ENCODE measurements around the gene HTRA1. TPM values are rescaled to one million over a fixed set of nuclear protein-coding genes. Genes with fewer than 3 reads are reported as not detected.

The HTRA1 gene
- total and polyA plus RNA-seq, 2 of the 4 experiments (the other 2 are of a cell fraction), result 28.5 to 108 TPM

GRCh38 chr10:122516734-122517133 is 55.4 kb downstream of the HTRA1 start:
- no peaks in the 10 kb centered on the region for H3K9me3 ChIP-seq (ENCODE audit: control insufficient read depth, insufficient read depth, low read length)
- no peak overlapping the region for H3K18ac ChIP-seq (ENCODE audit: low read depth, low read length)
- BruUV-seq (replicated peaks), result no TSS peak
- H3K36me3 ChIP-seq (ENCODE audit: control insufficient read depth, insufficient read depth, low read length), result peaks cover 19% of the 10 kb centered on the region
- H3K27ac ChIP-seq (ENCODE audit: insufficient read depth, low read length), result no peak overlapping the region
- no peaks in the 10 kb centered on the region for H3K9me1 ChIP-seq (ENCODE audit: insufficient read depth, low read length)
- no peak for TF ChIP-seq MAFK (IDR thresholded peaks at IDR 0.05; ENCODE audit: low read depth, low read length)
- TF ChIP-seq RCOR1 (IDR thresholded peaks at IDR 0.05; ENCODE audit: insufficient replicate concordance, low read length), result no peak
- no peak for TF ChIP-seq MAZ (IDR thresholded peaks at IDR 0.05; ENCODE audit: borderline replicate concordance, low read depth, low read length)
- no peak for TF ChIP-seq ELK1 (IDR thresholded peaks at IDR 0.05; ENCODE audit: borderline replicate concordance, low read depth, low read length)
- TF ChIP-seq RAD21 (IDR thresholded peaks at IDR 0.05; ENCODE audit: low read length), result no peak
- no peak for TF ChIP-seq USF2 (IDR thresholded peaks at IDR 0.05; ENCODE audit: low read depth, low read length)
- no peak for TF ChIP-seq CTCF (conservative IDR thresholded peaks at IDR 0.05; ENCODE audit: low read depth, low read length)
- TF ChIP-seq RFX5 (IDR thresholded peaks at IDR 0.05; ENCODE audit: low read depth, low read length), result no peak
- no peak for TF ChIP-seq SMC3 (IDR thresholded peaks at IDR 0.05; ENCODE audit: low read depth, low read length)
- no peak for TF ChIP-seq FOS (IDR thresholded peaks at IDR 0.05; ENCODE audit: low read depth, low read length)
- no peak for TF ChIP-seq POLR2A (IDR thresholded peaks at IDR 0.05; ENCODE audit: low read depth, low read length)
- TF ChIP-seq NFE2L2 (IDR thresholded peaks at IDR 0.05; ENCODE audit: low read depth, low read length), result no peak
- TF ChIP-seq CHD1 (IDR thresholded peaks at IDR 0.05; ENCODE audit: low read depth, low read length), result no peak
- no peak for TF ChIP-seq CEBPB (IDR thresholded peaks at IDR 0.05; ENCODE audit: low read depth, low read length)
- TF ChIP-seq MXI1 (IDR thresholded peaks at IDR 0.05; ENCODE audit: borderline replicate concordance, low read depth, low read length), result no peak
- no peak for TF ChIP-seq BHLHE40 (IDR thresholded peaks at IDR 0.05; ENCODE audit: low read depth, low read length)
- H2BK15ac ChIP-seq (ENCODE audit: low read depth, low read length), result no peak overlapping the region
- no peak overlapping the region for H2AK5ac ChIP-seq (ENCODE audit: low read depth, low read length)
- H3K79me1 ChIP-seq (ENCODE audit: low read depth in 1 of 2, low read length in 2 of 2), result no peaks in the 10 kb centered on the region
- no peak overlapping the region for H2BK5ac ChIP-seq (ENCODE audit: low read depth, low read length, poor library complexity, severe bottlenecking)
- H2AFZ ChIP-seq (replicated peaks; ENCODE audit: low read length, poor library complexity), result no peak overlapping the region
- intact Hi-C loops (cut with micrococcal nuclease) (no loop called here), dilution Hi-C loops (cut with HindIII; ENCODE audit: low sequenced_read_pairs, unreplicated experiment) (no loop called here), in situ Hi-C loops (cut with MboI; ENCODE audit: low sequenced_read_pairs) (no loop called here)
- H3K4me1 ChIP-seq (ENCODE audit: control insufficient read depth, insufficient read depth, low read length), result 0 out of 2 replicates have a peak, but pooled peaks cover 2% of the 10 kb centered on the region
- no peak overlapping the region for H3K56ac ChIP-seq (ENCODE audit: extremely low read depth, insufficient read depth, low read length)
- POLR2A ChIA-PET (ENCODE audit: unreplicated experiment), result no interaction called here
- DNase-seq (no peak), ATAC-seq (ENCODE audit: low read depth) (no peak)
- H3K4ac ChIP-seq (ENCODE audit: low read depth, low read length), result no peak overlapping the region
- no peaks in the 10 kb centered on the region for H3K27me3 ChIP-seq (ENCODE audit: control insufficient read depth, insufficient read depth, low read length)
- H2BK120ac ChIP-seq (ENCODE audit: low read depth, low read length), result no peak overlapping the region
- WGBS, 2 experiments (ENCODE audit: extremely low coverage in 2 of 2, insufficient read length in 1 of 2), result 83% methylated on average over 1 of the region's 4 CpGs; no CpG with 5 or more reads in 1 of the 2 experiments
- H3K23ac ChIP-seq (ENCODE audit: low read depth, low read length), result no peak overlapping the region
- H2AK9ac ChIP-seq (replicated peaks; ENCODE audit: low read depth, low read length, poor library complexity), result no peak overlapping the region
- H4K91ac ChIP-seq (ENCODE audit: insufficient read depth, low read depth, low read length), result no peak overlapping the region
- no peaks in the 10 kb centered on the region for H4K20me1 ChIP-seq (ENCODE audit: insufficient read depth, low read length)
- no peak overlapping the region for H3K9ac ChIP-seq (ENCODE audit: low read depth, low read length)
- H4K8ac ChIP-seq (ENCODE audit: low read depth in 2 of 2, low read length in 2 of 2), result no peak overlapping the region
- CTCF ChIA-PET, result interaction anchor here (0.6 kb wide), 1 partner anchor 69 kb away, joined by 3 read pairs; no protein-coding TSS in a partner anchor
- no peak overlapping the region for H3K4me3 ChIP-seq (ENCODE audit: insufficient read depth, low read depth, low read length)
- H2BK20ac ChIP-seq (ENCODE audit: low read depth, low read length), result no peak overlapping the region
- H3K14ac ChIP-seq (replicated peaks; ENCODE audit: low read depth, low read length), result no peak overlapping the region
- no peak overlapping the region for H3K4me2 ChIP-seq (ENCODE audit: low read depth, low read length)
- no peak overlapping the region for H4K5ac ChIP-seq (ENCODE audit: low read depth, low read length)

Measured in IMR-90 (cell line).